ENCODE measurements around the gene CHRD.

The CHRD gene

DNA sequence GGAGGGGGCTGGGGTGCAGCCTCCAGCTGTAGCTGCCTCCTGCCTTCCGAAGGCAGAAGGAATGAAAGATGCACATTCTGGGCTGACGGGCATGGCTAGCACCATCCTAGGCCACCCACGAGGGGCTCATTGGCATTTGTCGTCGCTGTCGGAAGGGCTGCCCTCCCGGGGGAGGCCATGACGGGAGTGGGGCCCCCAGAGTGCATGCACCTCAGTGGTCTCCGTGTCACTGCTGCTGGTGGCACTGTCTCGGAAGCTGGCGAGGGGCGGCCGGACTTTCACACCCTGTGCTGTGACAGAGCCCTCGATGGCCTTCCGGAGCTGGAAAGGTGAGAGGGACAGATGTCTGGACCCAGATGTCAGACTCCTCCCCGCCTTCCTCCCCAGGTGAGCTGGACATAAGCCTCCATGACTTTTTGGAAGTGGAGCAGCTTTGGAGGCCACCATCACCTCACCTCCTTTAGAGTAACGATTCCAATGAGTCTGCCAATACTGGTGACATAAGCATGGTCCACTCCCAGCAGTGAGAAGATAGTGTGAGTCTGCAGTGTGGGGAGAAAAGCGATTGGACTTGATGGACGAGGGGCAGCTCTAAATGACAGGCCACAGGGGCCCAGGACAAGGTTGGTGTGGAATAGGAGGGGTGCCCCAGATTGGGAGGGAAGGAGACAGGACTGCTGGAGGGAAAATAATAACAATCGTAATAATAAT lies 33.2 kb upstream of the CHRD start:
- no peak for DNase-seq (ENCODE audit: low spot score)

DNA sequence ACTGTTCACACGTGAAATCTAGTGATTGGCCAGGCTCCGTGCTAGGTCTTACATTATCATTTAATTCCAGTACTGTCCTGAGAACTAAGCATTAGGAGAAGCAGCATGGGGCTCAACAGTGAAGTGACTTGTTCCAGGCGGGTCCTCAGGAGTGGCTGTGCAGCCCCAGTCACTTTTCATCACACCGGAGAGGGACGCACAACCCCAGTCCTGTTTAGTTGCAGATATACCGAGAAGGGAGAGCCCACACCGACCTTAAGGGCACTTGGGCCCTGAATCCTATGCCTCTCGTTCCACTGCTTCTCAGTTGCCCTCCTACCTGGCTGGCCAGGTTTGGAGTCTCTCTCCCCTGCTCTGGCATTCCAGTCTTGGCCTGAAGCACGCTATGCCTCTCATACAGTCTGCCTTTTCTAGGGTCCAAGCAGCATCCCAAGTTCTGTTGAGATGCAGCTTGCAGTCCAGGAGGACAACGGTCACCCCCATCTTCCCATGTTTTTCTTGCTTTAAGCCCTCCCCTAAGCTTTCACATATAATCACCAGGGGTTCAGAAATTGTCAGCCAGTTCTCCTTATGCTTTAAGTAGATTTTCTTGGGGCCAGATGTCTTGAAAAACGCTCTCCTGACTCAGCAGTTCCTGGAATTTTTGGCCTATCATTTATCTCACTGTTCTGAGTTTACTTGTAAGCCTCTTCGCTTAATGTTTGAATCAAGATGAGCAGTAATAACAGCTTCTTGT lies 32.4 kb upstream of the CHRD start:
- DNase-seq (ENCODE audit: low spot score) = no peak

DNA sequence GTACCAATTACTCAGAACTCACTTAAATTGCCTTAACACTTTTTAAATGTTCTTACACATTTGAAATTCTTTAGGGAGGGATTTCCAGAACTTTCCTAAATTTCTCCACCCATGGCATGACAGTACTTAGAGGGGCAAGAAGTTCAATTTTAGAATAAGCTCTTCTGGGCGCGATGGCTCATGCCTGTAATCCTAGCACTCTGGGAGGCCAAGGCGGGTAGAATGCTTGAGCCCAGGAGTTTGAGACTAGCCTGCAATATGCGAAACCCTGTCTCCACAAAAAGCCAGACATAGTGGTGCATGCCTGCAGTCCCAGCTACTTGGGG lies 31.8 kb upstream of the CHRD start:
- DNase-seq (ENCODE audit: low spot score) = no peak

DNA sequence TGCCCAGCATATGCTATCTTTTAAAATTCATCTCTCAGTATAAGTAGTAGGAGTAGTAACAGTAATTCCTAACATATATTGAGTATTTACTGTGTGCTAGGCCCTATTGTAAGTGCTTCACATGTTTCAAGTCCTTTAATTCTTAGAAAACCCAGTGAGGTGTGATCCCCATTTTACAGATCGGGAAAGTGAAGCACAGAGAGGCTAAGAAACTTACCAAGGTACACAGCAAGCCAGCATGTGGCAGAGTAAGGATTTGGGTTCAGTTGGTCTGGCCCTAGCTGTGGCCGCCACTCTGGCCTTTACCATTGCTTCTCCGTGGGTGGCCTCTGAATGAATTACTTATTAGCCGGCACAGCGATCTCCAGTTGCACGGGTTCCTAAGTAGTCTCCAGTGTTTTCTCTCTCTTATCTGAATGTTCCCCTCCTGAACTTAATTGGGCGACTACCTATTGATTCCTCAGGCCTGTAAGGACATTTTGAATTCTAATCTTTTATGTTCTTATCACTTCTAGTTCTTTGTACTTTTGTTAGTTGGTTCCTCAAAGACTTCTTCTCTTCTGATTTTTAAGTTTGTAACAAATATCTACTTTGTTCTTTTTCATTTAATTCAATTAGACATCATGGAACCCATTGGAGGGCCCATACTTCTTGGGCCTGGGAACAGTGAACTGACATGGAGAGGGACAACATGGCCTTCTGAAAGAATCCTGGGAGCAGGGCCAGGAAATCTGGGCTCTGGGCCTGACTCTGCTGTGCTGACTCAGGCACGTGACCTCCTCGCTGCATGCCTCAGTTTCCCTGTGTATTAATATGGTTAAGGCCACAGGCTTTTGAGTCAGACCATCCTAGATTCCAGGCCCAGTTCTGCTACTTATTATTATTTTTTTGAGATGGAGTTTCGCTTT lies 30.0 kb upstream of the CHRD start:
- DNase-seq (ENCODE audit: low spot score) = no peak

DNA sequence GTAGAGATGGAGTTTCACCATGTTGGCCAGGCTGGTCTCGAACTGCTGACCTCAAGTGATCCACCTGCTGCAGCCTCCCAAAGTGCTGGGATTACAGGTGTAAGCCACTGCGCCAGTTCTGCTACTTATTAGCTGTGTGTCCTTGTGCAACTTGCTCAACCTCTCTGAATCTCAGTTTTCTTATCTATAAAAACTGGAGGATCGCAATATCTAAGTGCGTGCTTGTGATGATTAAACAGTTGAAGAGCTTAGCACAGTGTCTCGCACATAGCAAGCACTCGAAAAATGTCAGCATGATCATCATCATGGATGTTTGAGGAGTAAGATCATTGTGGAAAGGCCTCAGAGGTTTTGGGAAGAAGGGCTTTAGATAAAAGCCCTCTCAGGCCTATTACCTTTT lies 29.2 kb upstream of the CHRD start:
- DNase-seq (ENCODE audit: low spot score) = no peak

DNA sequence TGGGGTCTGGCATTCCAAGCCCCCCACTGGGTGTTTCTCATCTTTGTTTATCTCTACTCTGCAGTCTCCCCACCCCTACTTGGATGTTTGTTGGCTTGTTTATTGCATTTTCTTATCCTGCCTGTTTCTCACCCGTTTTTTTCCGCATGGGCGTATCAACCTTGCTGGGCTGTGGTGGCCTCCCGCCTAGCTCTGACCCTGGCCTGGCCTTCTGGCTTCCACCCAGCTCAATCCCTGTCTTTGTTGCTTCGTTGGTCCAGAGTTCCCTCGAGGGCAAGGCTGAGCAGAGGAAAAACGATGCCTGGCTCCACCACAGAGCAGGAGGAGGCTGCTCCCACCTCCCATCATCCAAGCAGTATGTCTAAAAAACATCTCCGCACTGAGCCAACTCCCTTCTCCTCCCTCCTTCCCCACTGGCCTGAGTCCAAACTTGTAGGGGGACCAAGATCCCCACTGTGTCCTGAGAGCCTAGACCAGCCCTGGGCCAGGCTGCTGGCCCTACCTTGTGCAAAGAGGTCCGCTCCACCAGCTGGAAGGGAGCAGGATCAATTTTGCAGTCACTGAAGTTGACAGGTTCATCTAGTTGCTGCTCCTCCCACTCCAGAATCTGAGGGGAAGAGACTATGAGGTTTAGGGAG lies 28.2 kb upstream of the CHRD start:
- no peak for DNase-seq (ENCODE audit: low spot score)

DNA sequence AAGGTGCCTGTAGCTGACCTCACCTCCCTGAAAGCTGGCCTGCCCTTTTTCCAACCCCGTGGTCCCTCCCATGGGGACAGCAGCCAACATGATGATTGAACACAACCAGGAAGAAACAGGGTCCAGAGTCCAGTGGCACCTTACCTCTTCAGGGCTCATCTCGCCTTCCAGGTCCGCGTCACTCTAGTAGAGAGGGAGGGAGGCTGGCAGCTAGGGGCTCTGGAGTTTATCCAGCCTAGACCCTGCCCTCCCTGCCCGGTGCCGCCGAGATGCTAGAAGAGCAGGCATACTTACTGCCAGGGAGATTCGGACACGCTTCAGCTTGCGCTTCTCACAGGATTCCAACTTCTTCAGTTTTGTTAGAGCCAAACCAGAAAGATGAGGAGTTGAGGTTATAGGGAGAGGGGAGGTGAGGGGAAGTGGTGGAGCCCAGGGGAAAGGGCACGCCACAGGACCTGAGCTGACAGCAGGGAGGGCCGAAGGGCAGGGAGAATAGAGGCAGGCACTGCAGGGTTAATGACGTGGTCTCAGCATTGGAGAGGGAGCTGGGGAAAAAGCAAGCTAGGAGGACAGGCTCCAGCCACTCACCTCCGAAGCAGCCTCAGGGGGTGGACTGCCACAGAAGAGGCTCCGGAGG lies 27.6 kb upstream of the CHRD start:
- DNase-seq (ENCODE audit: low spot score) = no peak

DNA sequence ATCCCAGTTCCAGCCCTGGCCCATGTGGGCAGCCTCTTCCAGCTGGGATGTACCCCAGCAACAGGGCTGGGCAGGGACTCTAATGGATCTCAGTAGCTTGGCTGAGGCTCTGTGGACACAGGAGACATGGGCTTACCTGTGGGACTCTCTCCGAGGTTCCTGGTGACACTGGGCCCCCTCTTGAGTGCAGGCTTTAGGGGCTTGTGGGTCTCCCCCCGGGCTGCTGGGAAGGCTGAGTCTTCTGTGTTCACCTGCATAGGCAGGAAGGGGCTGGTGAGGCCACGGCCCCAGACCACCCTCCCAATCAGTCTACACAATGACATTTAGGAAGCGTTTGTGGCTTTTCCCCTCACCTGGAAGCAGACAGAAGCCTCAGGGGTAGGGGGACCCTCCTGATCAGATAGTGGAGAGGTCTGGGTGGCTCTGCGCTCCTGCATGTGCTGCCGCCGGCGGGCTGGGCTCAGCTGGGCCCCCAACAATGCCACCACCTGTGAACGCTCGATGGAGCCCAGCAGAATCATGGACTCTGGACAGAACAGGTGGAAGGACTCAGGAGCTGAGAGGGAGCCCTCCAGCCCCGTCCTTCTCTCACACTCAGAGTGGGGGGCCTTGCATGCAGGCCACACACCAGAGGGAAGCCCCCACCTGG lies 26.8 kb upstream of the CHRD start:
- no peak for DNase-seq (ENCODE audit: low spot score)

DNA sequence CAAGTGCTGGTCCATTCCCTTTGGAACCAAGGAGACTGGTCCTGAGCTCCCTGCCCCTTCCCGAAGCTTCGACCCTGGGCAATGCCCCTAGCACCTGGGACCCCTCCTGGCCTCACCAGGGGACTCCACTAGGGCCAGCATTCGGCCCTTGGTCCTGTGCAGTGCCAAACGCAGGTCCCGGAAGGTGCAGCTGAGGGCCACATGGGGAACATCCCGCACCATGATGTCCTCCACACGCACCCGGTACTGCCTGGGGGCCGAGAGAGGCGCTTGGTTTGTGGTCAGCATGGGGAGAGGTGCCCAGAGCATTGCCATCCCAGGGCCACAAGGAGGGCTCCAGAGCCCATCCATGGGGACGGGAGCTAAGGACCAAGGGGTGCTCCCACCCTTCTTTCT lies 26.3 kb upstream of the CHRD start:
- DNase-seq (ENCODE audit: low spot score) = no peak

DNA sequence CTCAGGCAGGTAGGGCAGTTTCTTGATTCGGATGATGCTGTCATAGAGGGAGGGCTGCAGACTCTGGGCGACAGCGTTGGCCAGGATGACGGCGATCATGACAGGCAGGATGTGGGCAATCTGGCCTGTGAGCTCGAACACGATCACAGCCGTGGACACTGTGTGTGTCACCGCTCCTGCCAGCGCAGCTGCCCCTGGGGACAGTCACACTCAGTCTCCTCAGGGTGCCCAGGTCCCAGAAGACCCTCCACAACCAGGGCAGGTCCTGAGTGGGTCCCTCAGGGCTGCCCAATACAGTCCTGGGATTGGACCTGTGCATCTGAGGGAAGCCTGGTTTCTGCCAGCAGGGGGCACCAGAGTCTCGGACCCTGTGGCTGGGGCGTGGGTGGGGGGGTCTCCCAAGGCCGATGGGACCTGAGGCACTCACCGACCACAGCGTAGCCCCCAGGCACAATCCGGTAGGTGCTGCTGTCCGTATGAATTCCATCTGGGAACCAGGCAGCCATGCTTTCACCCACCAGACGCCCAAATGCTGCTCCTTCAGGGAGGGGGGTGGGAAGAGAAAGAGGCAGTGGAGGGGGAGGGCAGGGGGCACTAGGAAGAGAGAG lies 25.6 kb upstream of the CHRD start:
- peak; percentile 67 for DNase-seq (ENCODE audit: low spot score)

DNA sequence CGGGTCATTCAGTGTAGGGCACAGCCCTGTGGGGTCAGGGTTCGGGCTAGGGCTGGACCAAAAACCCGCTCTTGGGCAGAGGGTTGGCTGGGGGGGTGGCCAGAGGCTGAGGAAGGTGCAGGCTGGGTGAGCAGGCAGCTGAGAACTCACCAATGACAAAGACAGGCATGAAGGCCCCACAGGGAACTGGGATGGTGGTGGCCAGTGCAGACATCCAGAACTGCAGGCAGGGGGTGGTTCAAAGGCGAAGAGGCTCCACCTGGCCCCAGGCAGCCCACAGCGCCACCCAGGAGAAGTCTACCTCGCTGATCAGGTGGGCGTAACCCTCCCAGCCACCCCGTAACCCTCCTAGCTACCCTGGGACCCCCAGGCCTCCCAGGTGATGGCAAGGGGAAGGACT lies 25.1 kb upstream of the CHRD start:
- DNase-seq (ENCODE audit: low spot score) = no peak

DNA sequence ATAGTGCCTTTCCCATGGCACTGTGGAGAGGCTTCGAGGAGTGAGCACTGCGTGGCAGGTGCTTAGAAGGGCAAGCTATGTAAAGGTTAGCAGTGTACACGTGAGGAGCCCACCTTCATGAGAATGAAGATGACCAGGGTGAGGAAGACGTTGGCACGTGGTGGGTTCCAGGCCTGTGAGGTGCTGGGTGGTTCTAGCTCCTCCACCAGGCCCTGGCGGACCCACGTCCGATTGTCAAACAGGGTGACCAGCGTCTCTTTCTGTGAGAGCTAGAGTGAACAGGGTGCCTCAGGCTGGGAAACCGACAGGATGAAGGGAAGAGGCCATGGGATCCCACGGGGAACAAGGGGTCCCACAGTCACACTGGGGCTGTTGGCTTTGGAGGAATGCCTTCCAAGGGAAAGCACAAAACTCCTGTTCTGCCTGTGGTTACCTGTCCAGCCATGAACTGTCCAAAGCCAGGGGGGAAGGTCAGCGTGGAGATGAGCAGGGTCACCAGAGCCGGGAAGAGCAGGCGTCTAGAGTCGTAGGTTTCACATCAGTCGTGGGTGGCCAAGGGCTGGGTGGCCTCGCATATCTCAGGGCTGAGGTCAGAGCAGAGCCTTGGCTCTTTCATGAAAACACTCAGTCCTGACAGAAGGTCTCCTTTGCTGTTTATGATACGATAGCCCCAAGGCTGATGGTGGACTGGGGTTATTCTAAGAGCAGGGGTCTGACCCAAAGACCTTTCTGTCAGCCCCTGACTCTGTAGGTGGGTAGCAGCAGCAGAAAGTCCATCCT lies 24.4 kb upstream of the CHRD start:
- no peak for DNase-seq (ENCODE audit: low spot score)

DNA sequence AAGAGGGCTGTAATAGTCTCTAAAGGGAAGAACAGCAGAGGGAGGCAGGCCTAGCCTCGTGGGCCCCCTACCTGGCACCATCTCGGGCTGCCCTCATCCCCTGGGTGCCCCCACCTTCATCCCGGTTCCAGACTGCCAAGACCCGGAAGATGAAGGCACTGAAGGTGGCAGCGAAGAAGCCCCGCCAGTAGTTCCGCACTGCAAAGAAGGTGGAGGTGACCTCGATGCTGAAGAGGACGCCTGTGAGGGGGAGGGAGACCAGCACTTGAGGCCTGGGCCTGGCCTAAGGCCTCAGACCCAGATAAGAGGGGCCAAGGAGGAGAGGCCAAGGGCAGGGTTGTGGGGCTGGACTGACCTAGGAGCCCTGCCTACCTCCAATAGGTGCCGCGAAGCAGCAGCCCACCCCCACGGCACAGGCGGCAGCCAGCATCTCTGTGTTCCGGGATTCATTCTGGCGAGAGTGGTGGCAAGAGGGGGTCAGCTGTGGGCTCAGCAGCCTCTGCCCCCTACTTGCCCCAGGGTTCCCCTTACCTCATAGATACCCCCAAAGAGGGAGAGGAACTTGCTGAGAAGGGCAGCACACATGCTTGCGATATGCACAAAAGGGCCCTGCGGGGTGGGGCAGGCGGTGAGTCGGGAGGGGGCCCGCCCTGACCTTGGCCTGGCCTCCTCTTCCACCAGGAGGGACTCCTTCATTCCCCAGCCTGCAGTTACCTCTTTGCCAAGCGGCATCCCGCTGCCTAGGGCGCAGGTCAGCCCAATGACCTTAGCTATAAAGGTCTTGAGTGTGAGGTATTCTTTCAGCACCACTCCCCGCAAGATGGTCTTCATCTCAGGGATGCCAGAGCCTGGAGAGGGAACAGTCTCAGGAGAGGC lies 22.4 kb upstream of the CHRD start:
- DNase-seq (ENCODE audit: low spot score) = no peak

DNA sequence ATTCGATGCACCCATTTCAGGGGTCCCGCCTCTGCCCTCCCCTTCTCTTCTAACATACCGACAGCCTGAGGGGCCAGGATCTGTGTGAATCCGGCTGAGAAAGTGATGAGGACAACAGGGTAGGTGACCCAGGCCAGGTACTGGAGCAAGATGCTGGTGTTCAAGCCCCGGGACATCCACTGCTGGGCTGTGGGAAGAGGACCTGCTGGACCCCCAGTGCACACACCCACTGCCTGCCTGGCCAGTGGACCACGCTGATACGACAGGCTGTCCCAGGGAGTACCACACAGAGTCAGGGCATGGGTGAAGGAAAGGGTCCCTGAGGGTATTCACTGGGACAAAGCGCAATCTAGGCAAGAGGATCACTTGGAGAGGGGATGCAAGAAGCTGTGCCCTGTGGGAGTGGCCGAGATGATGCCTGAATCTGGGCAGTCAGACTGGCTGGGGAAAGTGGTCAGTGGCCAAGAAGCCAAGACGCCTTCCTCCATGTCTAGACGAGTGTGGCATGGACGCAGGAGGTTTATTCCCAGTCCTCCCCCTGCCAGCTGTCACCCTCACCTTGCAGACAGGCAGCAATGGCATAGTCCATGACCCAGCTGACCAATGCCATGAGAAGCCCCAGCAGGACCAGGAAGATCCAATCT lies 21.6 kb upstream of the CHRD start:
- DNase-seq (ENCODE audit: low spot score) = no peak

DNA sequence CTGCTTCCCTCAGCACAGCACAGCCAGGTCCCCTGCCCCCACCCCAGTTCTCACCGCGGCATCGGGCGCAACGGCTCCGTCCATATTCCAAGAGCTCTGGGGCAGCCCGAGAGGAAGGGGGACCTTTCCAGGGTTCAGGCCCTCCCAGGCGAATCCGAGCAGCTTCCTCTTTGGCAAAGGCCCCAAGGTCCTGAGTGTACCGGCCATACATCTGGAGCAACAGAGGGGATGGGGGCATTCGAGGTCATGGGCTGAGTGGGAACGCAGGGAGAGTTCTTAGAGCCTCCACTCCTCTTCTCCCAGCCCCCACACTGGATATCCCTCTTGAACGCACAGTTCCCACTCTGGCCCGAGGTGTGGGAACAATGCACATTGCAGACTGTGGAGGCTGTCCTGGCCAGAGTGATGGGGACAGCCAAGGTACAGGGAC lies 20.9 kb upstream of the CHRD start:
- DNase-seq (ENCODE audit: low spot score) = no peak

DNA sequence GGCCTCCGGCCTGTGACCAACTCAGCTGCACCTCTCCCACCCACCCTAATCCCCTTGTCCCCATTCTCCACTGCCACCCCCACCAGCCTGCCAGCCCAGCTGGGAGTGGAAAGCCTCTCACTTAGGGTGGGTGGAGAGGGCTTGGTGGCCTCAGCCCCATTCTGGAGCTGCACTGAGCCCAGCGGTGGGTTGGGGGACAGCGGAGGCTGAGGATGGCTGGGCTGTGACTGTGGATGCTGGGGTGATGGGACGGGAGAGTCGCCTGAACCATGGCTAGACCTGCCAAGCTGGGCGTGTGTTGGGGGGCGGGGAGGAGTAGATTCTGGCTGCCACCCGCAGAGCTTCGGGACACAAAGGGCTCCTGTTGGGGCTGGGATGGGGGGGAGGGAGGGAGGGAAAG lies 20.2 kb upstream of the CHRD start:
- no peak for DNase-seq (ENCODE audit: low spot score)

DNA sequence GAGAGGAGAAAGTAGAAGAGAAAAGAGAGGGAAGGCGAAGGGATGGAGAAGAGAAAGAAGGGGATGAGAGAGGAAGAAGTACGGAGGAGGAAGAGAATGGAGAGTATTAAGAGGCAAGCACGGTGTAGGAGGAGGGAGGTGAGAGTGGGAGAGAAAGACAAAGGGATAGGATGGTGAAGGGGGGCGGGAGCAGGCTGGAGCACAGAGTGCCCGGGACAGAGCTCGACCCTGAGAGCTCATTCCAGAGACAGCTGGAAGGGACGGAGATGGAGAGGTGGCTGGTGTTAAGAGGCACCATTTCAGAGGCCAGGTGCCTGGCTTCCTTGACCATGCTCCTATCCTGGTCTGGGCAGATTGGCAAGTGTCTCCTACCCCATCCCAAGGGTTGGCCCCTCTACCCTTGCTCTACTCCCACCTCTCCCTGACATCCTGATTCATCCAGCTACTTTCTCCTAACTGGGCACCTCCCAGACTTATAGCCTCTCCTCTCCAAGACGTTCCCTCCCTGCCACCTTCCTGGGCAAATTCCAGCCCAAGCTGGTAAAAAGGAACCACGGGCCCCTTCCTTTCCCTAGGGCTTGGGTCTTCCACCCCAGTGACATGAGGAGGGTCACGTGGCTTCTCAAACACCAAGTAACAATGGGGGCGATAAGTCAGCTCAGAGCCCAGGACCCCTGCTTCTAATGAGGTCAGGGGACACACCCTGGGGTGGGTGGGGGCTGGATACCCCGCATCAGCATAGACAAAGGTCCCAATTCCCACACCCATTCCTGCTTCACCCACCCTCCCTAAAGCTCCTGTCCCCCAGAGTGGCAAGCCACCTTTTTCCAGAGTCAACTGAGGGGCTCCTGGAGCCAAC lies 19.6 kb upstream of the CHRD start:
- DNase-seq (ENCODE audit: low spot score) = no peak
